ENCODE measurements around the gene CCDC175.

DNA sequence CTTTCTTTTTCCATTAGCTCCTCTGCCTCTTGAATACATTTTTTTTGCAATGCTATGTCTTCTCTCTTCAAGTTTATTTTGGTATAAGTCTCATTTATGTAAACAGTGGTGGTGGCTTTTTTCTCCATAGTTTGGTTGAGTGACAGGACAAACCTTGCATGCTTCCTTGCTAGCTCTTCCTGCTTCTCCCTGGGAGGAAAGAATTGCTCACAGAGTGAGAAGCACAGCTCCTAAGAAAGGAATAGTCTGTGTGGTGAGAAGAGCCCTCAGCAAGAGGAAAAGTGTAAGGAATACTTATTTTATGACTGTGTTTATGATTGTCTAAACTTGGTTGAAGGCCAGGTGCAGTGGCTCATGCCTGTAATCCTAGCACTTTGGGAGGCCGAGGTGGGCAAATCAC lies 11.5 kb downstream of the CCDC175 start:
- TF ChIP-seq EZH2phosphoT487 (IDR thresholded peaks at IDR 0.05; ENCODE audit: borderline replicate concordance), result no peak
- no peak for TF ChIP-seq CTCF (conservative IDR thresholded peaks at IDR 0.05; ENCODE audit: low read length)
